ENCODE measurements around the gene SEC22C.

DNA sequence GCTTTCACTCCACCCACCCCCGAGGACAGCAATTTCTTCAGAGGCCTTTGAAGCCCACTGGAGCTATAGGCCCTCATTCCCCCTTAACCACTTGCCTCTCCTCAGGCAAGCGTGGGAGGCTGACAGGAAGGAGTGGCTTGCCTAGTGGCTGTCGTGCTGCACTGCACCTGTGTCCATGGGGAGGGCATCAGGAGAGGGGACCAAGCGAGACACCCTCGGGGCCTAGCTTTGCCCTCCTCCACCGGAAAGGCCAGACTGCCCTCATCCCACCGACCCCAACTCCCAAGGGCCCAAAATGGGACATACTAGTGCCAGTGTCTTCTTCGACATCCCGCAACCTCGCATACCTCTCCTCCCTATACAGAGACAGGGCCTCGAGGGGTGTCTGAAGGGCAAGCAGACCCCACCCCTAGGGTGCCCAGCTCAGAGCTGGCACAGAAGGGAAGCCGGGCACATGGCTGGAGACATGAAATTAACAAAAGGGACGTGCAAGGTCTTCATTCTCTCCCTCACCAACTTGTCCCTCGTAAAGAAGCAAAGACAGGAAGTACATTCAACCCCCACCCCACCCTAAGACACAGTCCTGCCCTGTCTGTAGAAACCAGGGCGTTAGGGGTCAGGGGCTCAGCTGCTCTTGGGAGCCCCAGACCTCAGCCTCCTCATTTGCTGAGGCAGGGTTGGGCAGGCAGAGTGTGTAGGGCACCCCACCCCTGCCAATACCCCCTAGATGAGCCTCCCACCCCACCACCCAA, 55.0 kb downstream of the SEC22C start:
- TF ChIP-seq CTCF (conservative IDR thresholded peaks at IDR 0.05 in 1 of 2, IDR thresholded peaks at IDR 0.05 in 1 of 2; ENCODE audit: extremely low read depth in 1 of 2, insufficient read depth in 1 of 2, low read depth in 1 of 2, low read length in 2 of 2) (no peak), EZH2 (IDR thresholded peaks at IDR 0.05; ENCODE audit: borderline replicate concordance, low read length) (no peak)
